Endodermal cell (in vitro differentiated cells): ENCODE results near the gene GPC2. TPM values are rescaled to one million over a fixed set of nuclear protein-coding genes. Genes with fewer than 3 reads are reported as not detected.

Experiments used
- DNase-seq: peaks from one replicate; pipeline ENCODE4 v3.0.0-alpha.2; 2017
- H3K27ac ChIP-seq: 2 replicates; pipeline ENCODE4 v1.5.1; 2013; ENCODE audit warnings: mild to moderate bottlenecking, low read depth, low read length, moderate library complexity
- H3K27me3 ChIP-seq: 2 replicates; pipeline ENCODE4 v1.6.1; 2013; ENCODE audit warnings: mild to moderate bottlenecking, low read length, moderate library complexity; ENCODE audit not compliant: insufficient read depth, control insufficient read depth, poor library complexity, severe bottlenecking
- H3K36me3 ChIP-seq: 2 replicates; pipeline ENCODE4 v1.7.0; 2013; ENCODE audit warnings: mild to moderate bottlenecking, low read length, moderate library complexity; ENCODE audit not compliant: control insufficient read depth, insufficient read depth
- H3K4me1 ChIP-seq: one replicate; pipeline ENCODE4 v1.7.0; 2013; ENCODE audit warnings: low read length; ENCODE audit not compliant: control insufficient read depth, insufficient read depth
- H3K4me3 ChIP-seq: 2 replicates; pipeline ENCODE4 v1.5.1; 2013; ENCODE audit warnings: mild to moderate bottlenecking, low read length, moderate library complexity
- H3K9ac ChIP-seq: 2 replicates; pipeline ENCODE4 v1.6.1; 2013; ENCODE audit warnings: mild to moderate bottlenecking, low read length, moderate library complexity; ENCODE audit not compliant: poor library complexity, severe bottlenecking; ENCODE audit errors: extremely low read depth
- H3K9me3 ChIP-seq: 2 replicates; pipeline ENCODE4 v1.6.1; 2013; ENCODE audit warnings: mild to moderate bottlenecking, low read length, moderate library complexity; ENCODE audit not compliant: control insufficient read depth
- H3K27ac Mint-ChIP-seq: 2 replicates; pipeline ENCODE4 v1.8.0; 2020; ENCODE audit warnings: mixed read lengths
- H3K27me3 Mint-ChIP-seq: 2 replicates; pipeline ENCODE4 v1.8.0; 2021; ENCODE audit warnings: mild to moderate bottlenecking, mixed read lengths; ENCODE audit not compliant: insufficient read depth
- H3K36me3 Mint-ChIP-seq: 2 replicates; pipeline ENCODE4 v1.8.0; 2020; ENCODE audit warnings: low read depth, mixed read lengths
- H3K4me1 Mint-ChIP-seq: 2 replicates; pipeline ENCODE4 v1.8.0; 2020; ENCODE audit warnings: mixed read lengths
- H3K4me3 Mint-ChIP-seq: 2 replicates; pipeline ENCODE4 v1.8.0; 2020; ENCODE audit warnings: mild to moderate bottlenecking, moderate library complexity, mixed read lengths
- H3K9me3 Mint-ChIP-seq: 2 replicates; pipeline ENCODE4 v1.8.0; 2020; ENCODE audit warnings: mild to moderate bottlenecking, mixed read lengths
- CTCF ChIP-seq: fragments of 200-600 bp; sonication (generic); conservative IDR thresholded peaks from 2 replicates; pipeline ENCODE4 v1.5.0; 2021; ENCODE audit warnings: antibody characterized with exemption, mild to moderate bottlenecking
- WGBS, 2 experiments: methylation state at CpG; one replicate each; pipeline versions ENCODE4 v1.1.5 to v1.1.7; 2013; ENCODE audit warnings: missing lambda C conversion rate in 2 of 2, mixed read lengths in 1 of 2; ENCODE audit not compliant: insufficient coverage in 1 of 2, insufficient read length in 1 of 2; 5-methylcytosine and 5-hydroxymethylcytosine counted together
- total RNA-seq, 2 donors: library from RNA; stranded (reverse); fragmentation: NEBNext Ultra II Directional in 1 of 2; extraction: Animal tissue kit (Norgen Biotek cat#: 25700) in 1 of 2; gene quantifications; 2 replicates in 1 of 2; 3 replicates in 1 of 2; pipeline ENCODE4 v1.2.1, GENCODE V29; 2021

The GPC2 gene
- total RNA-seq, 2 donors from 2014 or later: 39.3 to 56.1 TPM

- Mint-ChIP-seq H3K27ac (no peak overlapping the region), H3K4me1 (peaks cover 3% of the 10 kb centered on the region), H3K36me3 (no peaks in the 10 kb centered on the region), H3K4me3 (no peak overlapping the region), H3K27me3 (peaks cover 17% of the 10 kb centered on the region), H3K9me3 (no peaks in the 10 kb centered on the region)
- Histone ChIP-seq H3K36me3 (no peaks in the 10 kb centered on the region), H3K27ac (no peak overlapping the region), H3K4me1 (no peaks in the 10 kb centered on the region), H3K4me3 (no peak overlapping the region), H3K9ac (no peak overlapping the region), H3K27me3 (no peaks in the 10 kb centered on the region), H3K9me3 (no peaks in the 10 kb centered on the region)
- TF ChIP-seq CTCF: no peak
- no peak for DNase-seq
- WGBS, 2 experiments: 78 to 93% methylated on average over 3 to 13 of the region's 13 CpGs
Observed at GRCh38 chr7:100137851-100138760, 39.1 kb downstream of the GPC2 start.

GRCh38 chr7:100132697-100133151, 44.5 kb downstream of the GPC2 start:
- Mint-ChIP-seq H3K27me3 (peaks cover 36% of the 10 kb centered on the region), H3K27ac (no peak overlapping the region), H3K4me3 (no peak overlapping the region), H3K4me1 (peaks cover 3% of the 10 kb centered on the region), H3K9me3 (no peaks in the 10 kb centered on the region), H3K36me3 (no peaks in the 10 kb centered on the region)
- Histone ChIP-seq H3K9me3 (no peaks in the 10 kb centered on the region), H3K36me3 (no peaks in the 10 kb centered on the region), H3K4me3 (no peak overlapping the region), H3K9ac (no peak overlapping the region), H3K27me3 (peaks cover 12% of the 10 kb centered on the region), H3K27ac (no peak overlapping the region), H3K4me1 (no peaks in the 10 kb centered on the region)
- peak; percentile 90 for DNase-seq
- WGBS, 2 experiments: 29 to 33% methylated on average over 2 to 3 of the region's 3 CpGs
- peak; percentile 95 for TF ChIP-seq CTCF

GRCh38 chr7:100132126-100132525, 45.1 kb downstream of the GPC2 start:
- 75 to 83% methylated on average over 7 of the region's 7 CpGs for WGBS, 2 experiments
- no peak overlapping the region for H3K27ac Mint-ChIP-seq

More at GRCh38 chr7:100132126-100132525, 45.1 kb downstream of the GPC2 start:
- no peak for TF ChIP-seq CTCF
- Mint-ChIP-seq H3K4me1 (peaks cover 3% of the 10 kb centered on the region), H3K9me3 (no peaks in the 10 kb centered on the region), H3K4me3 (no peak overlapping the region), H3K36me3 (no peaks in the 10 kb centered on the region), H3K27me3 (peaks cover 36% of the 10 kb centered on the region)
- Histone ChIP-seq H3K36me3 (no peaks in the 10 kb centered on the region), H3K4me3 (no peak overlapping the region), H3K27ac (no peak overlapping the region), H3K9ac (no peak overlapping the region), H3K4me1 (no peaks in the 10 kb centered on the region), H3K9me3 (no peaks in the 10 kb centered on the region), H3K27me3 (peaks cover 12% of the 10 kb centered on the region)
- DNase-seq: no peak
